HG02884 (cell line): ENCODE measurements around the gene PPP3R2.
"Not testable (repeated sequence)": the region's sequence is repeated elsewhere in the genome, so short reads cannot be mapped to it uniquely, and the experiment has no call there.

Source experiments
- ATAC-seq: cut with Tn5 transposase; IDR thresholded peaks from one replicate; pipeline ENCODE4 v1.9.1; 2021; ENCODE audit warnings: mild to moderate bottlenecking, moderate library complexity; ENCODE audit not compliant: unreplicated experiment

Gene PPP3R2

GRCh38 chr9:101590074-101590473, 4.7 kb downstream of the PPP3R2 start:
- ATAC-seq, result not testable (repeated sequence)

GRCh38 chr9:101587332-101588043, 7.3 kb downstream of the PPP3R2 start:
- ATAC-seq, result no peak

GRCh38 chr9:101586651-101587050, 8.1 kb downstream of the PPP3R2 start:
- peak; percentile 91 for ATAC-seq

- no peak for ATAC-seq
Observed at GRCh38 chr9:101585740-101586139, 9.0 kb downstream of the PPP3R2 start.

GRCh38 chr9:101582553-101582952, 12.2 kb downstream of the PPP3R2 start:
- no peak for ATAC-seq

GRCh38 chr9:101579711-101580545, 14.8 kb downstream of the PPP3R2 start:
- no peak for ATAC-seq

GRCh38 chr9:101578378-101578777, 16.4 kb downstream of the PPP3R2 start:
- ATAC-seq, result peak; percentile 76

- no peak for ATAC-seq
Observed at GRCh38 chr9:101574731-101575333, 19.9 kb downstream of the PPP3R2 start.

- ATAC-seq, result no peak
Observed at GRCh38 chr9:101572316-101572715, 22.5 kb downstream of the PPP3R2 start.

GRCh38 chr9:101571114-101571513, 23.7 kb downstream of the PPP3R2 start:
- no peak for ATAC-seq

GRCh38 chr9:101569741-101570501, 24.8 kb downstream of the PPP3R2 start:
- ATAC-seq, result no peak

GRCh38 chr9:101567725-101568350, 26.9 kb downstream of the PPP3R2 start:
- peak; percentile 3 for ATAC-seq

- peak; percentile 77 for ATAC-seq
Observed at GRCh38 chr9:101566904-101567724, 27.7 kb downstream of the PPP3R2 start.

- ATAC-seq, result no peak
Observed at GRCh38 chr9:101564252-101564651, 30.5 kb downstream of the PPP3R2 start.

GRCh38 chr9:101562966-101563365, 31.8 kb downstream of the PPP3R2 start:
- no peak for ATAC-seq

- ATAC-seq, result no peak
Observed at GRCh38 chr9:101561740-101562139, 33.0 kb downstream of the PPP3R2 start.

- not testable (repeated sequence) for ATAC-seq
Observed at GRCh38 chr9:101549472-101550098, 45.2 kb downstream of the PPP3R2 start.

GRCh38 chr9:101543098-101543735, 51.6 kb downstream of the PPP3R2 start:
- no peak for ATAC-seq
